Uterus (tissue), 4 donors: Measurements from ENCODE around the gene ACOX2. TPM values are rescaled to one million over a fixed set of nuclear protein-coding genes. Genes with fewer than 3 reads are reported as not detected.

Experiments used
- DNase-seq, 2 donors: peaks; one replicate each; pipeline ENCODE4 v3.0.0-alpha.2; 2019 to 2020
- H3K27ac ChIP-seq, 2 donors: fragments of 200-600 bp; sonication (generic); 1 replicate in 1 of 2; 2 replicates in 1 of 2; pipeline ENCODE4 v1.5.1; 2016 to 2018
- H3K27me3 ChIP-seq, 2 donors: fragments of 200-600 bp; sonication (generic); one replicate each; pipeline ENCODE4 v1.5.1; 2018 to 2019; ENCODE audit warnings: control low read depth in 1 of 2
- H3K36me3 ChIP-seq, 2 donors: fragments of 200-600 bp; sonication (generic); one replicate each; pipeline ENCODE4 v1.5.1; 2019; ENCODE audit warnings: control low read depth in 1 of 2
- H3K4me1 ChIP-seq, 2 donors: fragments of 200-600 bp; sonication (generic); one replicate each; pipeline ENCODE4 v1.5.1; 2018 to 2019; ENCODE audit warnings: control low read depth in 1 of 2
- H3K4me3 ChIP-seq, 2 donors: fragments of 200-600 bp; sonication (generic); 1 replicate in 1 of 2; 2 replicates in 1 of 2; pipeline ENCODE4 v1.5.1; 2018 to 2019; ENCODE audit warnings: mild to moderate bottlenecking in 1 of 2
- H3K9me3 ChIP-seq, 2 donors: fragments of 200-600 bp; sonication (generic); one replicate each; pipeline ENCODE4 v1.5.1; 2019; ENCODE audit warnings: control low read depth in 1 of 2
- CTCF ChIP-seq, 4 experiments: fragments of 200-600 bp in 2 of 4; fragments of 450-650 bp in 2 of 4; sonication (generic) in 2 of 4; IDR thresholded peaks; one replicate each; pipeline ENCODE4 v1.5.1; 2016 to 2019; ENCODE audit warnings: antibody characterized with exemption in 4 of 4, mild to moderate bottlenecking in 2 of 4, moderate library complexity in 1 of 4
- POLR2A ChIP-seq, 2 donors: fragments of 450-650 bp; IDR thresholded peaks; one replicate each; pipeline ENCODE4 v1.6.1; 2016; ENCODE audit warnings: antibody characterized with exemption in 2 of 2, mild to moderate bottlenecking in 1 of 2, moderate library complexity in 1 of 2
- intact Hi-C: fragments of 100-400 bp; cut with DNase I; formaldehyde crosslinking; loops from one replicate; pipeline ENCODE4 v1.15.1; 2023; ENCODE audit warnings: low total_unique reads
- total RNA-seq, 4 donors: library from RNA; depleted of rRNA in 3 of 4; stranded (reverse); fragments of >200 nt in 3 of 4; gene quantifications; one replicate each; pipeline versions ENCODE4 v1.1.0 to v1.2.4, GENCODE V29; 2014 to 2023
- donor health status: DM: yes; HTN: yes; CAD: no.

ACOX2 gene
- total RNA-seq, 4 donors from 2014 or later, result 10.3 to 33.7 (median 23.6) TPM

GRCh38 chr3:58494107-58494506 is 42.9 kb downstream of the ACOX2 start:
- no peak overlapping the region for H3K27ac ChIP-seq
- H3K27me3 ChIP-seq, result no peaks in the 10 kb centered on the region
- H3K4me1 ChIP-seq, result peaks cover 14 to 15% of the 10 kb centered on the region in 2 donors
- DNase-seq, result no peak
- intact Hi-C loops, result loop anchor here (5.0 kb wide), 1 partner anchor 162 kb away; the partner anchor contains the start of gene PXK
- no peaks in the 10 kb centered on the region for H3K36me3 ChIP-seq
- no peaks in the 10 kb centered on the region for H3K9me3 ChIP-seq
- no peak for TF ChIP-seq CTCF (IDR thresholded peaks at IDR 0.05)
- no peak for TF ChIP-seq POLR2A (IDR thresholded peaks at IDR 0.05)
- no peak overlapping the region for H3K4me3 ChIP-seq

- intact Hi-C loops, result loop anchor here (5.0 kb wide), 1 partner anchor 160 kb away; the partner anchor contains the start of gene PXK
- TF ChIP-seq CTCF (IDR thresholded peaks at IDR 0.05) (no peak), POLR2A (IDR thresholded peaks at IDR 0.05) (no peak)
These were observed 44.5 kb downstream of the ACOX2 start for GRCh38 chr3:58492494-58492905.

DNA sequence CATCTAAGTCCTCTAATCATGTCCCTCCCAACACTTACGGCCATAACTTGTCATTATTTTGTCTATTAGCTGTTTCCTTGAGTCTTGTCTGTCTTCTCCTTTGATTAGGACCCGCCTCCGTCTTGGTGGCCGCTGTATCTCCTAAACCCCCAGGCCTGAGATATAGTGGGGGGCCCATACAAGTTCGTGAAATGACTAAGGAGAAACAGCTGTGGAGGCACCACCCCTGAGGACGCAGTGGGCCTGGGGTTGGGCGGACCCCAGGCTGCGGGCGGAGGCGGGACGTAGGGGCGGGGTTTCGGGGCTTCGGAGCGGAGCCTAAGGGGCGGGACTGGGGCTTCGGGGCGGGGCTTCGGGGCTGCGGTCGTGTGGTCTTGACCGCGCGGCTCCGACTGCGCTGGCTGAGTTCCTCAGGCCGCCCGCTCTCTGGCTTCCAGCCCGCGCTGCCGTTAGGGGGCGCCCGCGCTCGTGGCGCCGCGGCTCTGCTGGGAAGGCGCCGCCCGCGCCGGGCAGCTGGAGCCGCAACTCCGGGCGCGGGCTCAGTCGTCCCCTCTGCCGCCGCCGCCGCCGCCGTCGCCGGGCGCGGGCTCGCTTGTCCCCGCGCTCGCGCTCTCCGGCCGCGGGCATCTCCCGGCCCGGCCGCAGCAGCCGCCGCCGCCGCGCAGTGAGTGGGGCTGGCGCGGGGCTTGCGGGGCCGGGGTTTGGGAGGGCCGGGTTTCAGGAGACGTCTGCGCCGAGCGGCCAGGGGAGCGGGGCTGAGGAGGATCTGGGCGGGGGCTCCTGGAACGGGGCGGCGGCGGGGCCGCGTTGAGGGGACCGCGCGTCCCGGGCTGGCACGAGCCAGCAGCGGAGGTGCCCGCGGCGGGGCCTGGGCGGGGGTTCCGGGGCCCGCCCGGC is 45.2 kb downstream of the ACOX2 start, which contains the start of gene KCTD6:
KCTD6 (plus strand) TSS at position 591 of the 897 bp plus-strand sequence. CDS start 6,660 bp downstream, outside the sequence.
- Histone ChIP-seq H3K4me3 (peak within 1 kb of the TSS; percentile 68 to 90), H3K9me3 (no peaks in the 10 kb centered on the region), H3K4me1 (peaks cover 14 to 20% of the 10 kb centered on the region in 2 donors), H3K36me3 (no peaks in the 10 kb centered on the region), H3K27me3 (no peaks in the 10 kb centered on the region), H3K27ac (peak within 1 kb of the TSS; percentile 90 to 91)
- TF ChIP-seq POLR2A (IDR thresholded peaks at IDR 0.05) (peak; percentile 46 to 58), CTCF (IDR thresholded peaks at IDR 0.05) (peak; percentile 54 to 93 (median 87))
- intact Hi-C loops, result loop anchor here (5.0 kb wide), 1 partner anchor 159 kb away; the partner anchor contains the start of gene PXK
- DNase-seq, result peak; percentile 91 to 96

More at GRCh38 chr3:58492494-58492905, 44.5 kb downstream of the ACOX2 start:
- H3K4me3 ChIP-seq, result peak overlapping the region; percentile 68 to 90
- no peaks in the 10 kb centered on the region for H3K36me3 ChIP-seq
- no peaks in the 10 kb centered on the region for H3K27me3 ChIP-seq
- H3K9me3 ChIP-seq, result no peaks in the 10 kb centered on the region
- peak overlapping the region; percentile 90 for H3K27ac ChIP-seq
- H3K4me1 ChIP-seq, result peaks cover 14 to 16% of the 10 kb centered on the region in 2 donors
- no peak for DNase-seq

DNA sequence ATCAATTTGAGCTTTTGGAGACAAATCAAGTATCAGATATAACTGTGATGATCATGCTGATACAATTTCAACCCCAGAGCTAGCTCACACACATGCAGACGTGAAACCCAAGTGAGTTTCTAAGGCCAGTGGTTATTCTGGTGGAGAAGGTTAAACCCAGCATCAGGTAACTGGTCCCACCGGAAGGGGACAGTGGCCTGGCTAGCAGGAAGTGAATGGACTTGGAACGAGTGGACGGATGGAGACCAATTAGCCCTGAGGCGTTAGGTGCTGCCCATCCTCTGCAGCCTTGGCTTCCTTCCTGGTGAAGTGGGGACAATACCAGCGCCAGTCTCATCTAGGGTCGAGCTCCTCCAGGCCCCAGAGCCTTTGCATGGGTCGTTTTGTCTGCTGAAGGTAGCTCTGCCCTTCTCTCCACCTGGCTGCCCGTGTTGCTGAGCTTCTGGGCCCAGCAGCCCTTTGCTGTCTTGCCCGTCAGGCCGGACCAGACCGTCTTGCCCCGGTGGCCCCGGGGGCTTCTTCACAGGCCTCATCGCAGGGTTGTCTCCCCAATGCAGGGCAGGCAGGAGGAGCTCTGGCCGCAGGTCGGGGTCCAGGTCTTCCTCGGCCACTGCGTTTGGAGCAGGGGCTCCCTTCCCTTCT is 46.0 kb downstream of the ACOX2 start:
- peak overlapping the region; percentile 38 to 68 for H3K4me3 ChIP-seq
- peak overlapping the region; percentile 90 to 91 for H3K27ac ChIP-seq
- H3K27me3 ChIP-seq, result no peaks in the 10 kb centered on the region
- H3K36me3 ChIP-seq, result no peaks in the 10 kb centered on the region
- DNase-seq, result peak; percentile 42 to 44
- peaks cover 14 to 20% of the 10 kb centered on the region in 2 donors for H3K4me1 ChIP-seq
- no peaks in the 10 kb centered on the region for H3K9me3 ChIP-seq
- intact Hi-C loops, result loop anchor here (5.0 kb wide), 1 partner anchor 159 kb away; the partner anchor contains the start of gene PXK
- no peak for TF ChIP-seq POLR2A (IDR thresholded peaks at IDR 0.05)
- TF ChIP-seq CTCF (IDR thresholded peaks at IDR 0.05), result no peak
